ENCODE results near the gene PSMA1.
A peak's percentile ranks its signal among the peaks of the same experiment; 100 is the strongest.
"Not testable (repeated sequence)": the region's sequence is repeated elsewhere in the genome, so short reads cannot be mapped to it uniquely, and the experiment has no call there.

Gene PSMA1

DNA sequence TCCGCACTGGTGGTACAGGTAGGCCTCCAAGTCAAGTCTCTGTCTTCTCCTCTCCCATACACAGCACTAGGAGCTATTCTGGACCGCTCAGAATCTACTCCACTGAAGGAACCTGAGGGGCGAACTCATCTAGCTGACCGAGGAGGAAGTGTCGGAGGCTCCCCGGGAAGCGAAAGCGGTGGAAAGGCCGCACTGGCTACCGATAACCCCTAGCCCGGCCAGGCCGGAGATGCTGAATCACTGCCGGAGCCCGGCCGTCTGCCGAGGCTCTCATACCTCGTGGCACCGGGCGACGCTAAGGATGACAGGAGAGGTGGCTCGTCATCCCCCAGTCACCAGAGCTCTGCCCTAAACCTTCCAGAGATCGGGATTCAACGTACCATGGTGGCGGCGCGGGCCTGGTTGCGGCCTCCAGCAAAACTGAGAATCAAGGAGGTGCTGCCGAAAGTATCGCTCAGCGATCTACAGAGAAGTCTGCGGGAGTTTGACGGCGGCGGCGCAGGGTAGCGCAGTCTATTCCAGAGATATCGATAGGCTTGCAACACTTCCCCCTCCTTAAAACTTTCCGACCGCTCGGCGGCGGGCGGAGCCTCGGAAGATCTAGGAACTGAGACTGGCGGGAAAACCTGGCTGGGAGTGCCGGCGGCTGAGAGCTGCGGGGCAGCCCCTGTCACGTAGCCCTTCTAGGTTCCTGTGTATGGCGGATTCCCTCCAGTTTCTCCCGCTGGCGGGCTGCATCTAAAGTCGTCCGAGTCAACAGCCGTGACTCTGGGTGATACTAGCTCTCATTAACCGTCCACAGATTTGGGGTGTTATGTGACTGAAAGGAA is at the start of gene PSMA1:
PSMA1 (minus strand) TSS at position 470 of the 830 bp plus-strand sequence; CDS start at position 383, 87 bp downstream.
- peak; percentile 55 to 95 (median 86) for DNase-seq

DNA sequence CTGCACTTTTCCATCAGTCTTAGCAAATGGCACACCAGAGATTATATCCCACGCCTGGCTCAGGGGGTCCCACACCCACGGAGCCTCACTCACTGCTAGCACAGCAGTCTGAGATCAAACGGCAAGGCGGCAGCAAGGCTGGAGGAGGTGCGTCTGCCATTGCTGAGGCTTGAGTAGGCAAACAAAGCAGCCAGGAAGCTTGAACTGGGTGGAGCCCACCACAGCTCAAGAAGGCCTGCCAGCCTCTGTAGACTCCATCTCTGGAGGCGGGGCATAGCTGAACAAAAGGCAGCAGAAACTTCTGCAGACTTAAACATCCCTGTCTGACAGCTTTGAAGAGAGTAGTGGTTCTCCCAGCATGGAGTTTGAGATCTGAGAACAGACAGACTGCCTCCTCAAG is 49.3 kb upstream of the PSMA1 start:
- DNase-seq, result not testable (repeated sequence)

DNA sequence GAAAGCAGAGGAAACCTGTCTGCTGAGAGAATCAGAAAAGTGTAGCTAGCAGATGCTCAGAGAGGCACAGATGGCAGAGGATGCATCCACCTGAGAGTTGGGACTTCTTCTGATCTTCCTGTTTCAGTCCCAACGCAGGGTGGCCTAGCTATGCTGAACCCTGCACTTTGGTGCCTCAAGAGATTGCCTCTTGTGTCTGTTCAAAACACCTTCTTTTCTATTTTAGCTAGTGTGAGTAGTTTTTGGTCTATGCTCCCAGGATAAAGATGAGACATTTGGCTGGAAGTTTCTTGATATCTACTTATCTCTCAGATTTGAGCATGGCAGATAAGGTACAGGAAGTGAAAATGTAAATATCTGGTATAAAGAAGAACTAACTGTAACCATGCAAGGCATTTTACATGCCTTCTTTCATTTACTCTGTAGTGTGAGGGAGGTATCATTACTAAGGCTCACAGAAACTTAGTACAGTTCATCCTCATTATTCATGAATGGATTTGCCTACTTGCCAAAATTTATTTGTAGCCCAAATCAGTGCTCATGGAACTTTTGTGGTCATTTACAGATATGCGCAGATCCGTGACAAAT is 47.0 kb upstream of the PSMA1 start:
- no peak for DNase-seq

GRCh38 chr11:14566331-14567063 is 46.3 kb upstream of the PSMA1 start:
- no peak for DNase-seq

DNA sequence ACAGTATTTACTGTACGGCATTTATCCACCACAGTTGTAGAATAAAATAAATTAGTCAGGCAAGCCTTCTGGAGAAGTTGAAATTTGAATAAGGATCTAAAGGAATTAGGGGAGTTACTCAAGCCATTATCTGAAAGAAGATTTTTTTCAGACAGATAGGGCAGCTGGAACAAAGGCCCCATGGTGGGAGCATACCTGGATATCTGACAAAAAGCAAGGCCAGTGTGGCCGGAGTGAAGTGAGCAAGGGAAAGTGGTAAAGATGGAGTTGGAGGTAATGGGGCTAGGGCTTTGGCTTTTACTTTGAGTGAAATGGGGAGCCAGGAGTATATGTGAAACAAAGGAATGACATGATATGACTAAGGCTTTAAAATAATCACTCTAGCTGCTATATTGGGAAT is 45.7 kb upstream of the PSMA1 start:
- DNase-seq, result no peak

GRCh38 chr11:14555818-14556217 is 35.6 kb upstream of the PSMA1 start:
- no peak for DNase-seq

GRCh38 chr11:14554959-14555358 is 34.8 kb upstream of the PSMA1 start:
- DNase-seq, result peak in 6 of 56 donors; percentile 6 to 39 (median 18)

GRCh38 chr11:14552089-14552488 is 31.9 kb upstream of the PSMA1 start:
- DNase-seq, result no peak

DNA sequence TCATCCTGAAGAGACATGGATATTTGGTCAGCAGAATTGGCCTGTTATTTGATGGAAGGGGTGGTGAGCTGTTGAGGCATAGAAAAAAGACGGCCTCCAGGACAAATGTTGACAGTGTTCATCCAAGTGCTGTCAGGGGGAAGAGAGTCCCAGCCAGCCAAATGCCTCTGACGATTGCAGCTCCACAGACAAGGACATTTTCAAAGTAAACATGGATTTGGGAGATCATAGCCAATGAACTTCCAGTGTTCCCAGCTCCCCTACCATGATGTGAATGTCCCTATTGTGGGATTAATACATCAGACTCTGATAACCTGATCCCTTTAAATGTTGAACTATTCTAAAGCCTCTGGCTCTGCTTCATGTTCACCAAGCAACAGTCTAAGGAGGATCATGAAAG is 31.2 kb upstream of the PSMA1 start:
- no peak for DNase-seq

- no peak for DNase-seq
Observed at GRCh38 chr11:14549891-14550290, 29.7 kb upstream of the PSMA1 start.

- no peak for DNase-seq
Observed at GRCh38 chr11:14547440-14547839, 27.3 kb upstream of the PSMA1 start.

DNA sequence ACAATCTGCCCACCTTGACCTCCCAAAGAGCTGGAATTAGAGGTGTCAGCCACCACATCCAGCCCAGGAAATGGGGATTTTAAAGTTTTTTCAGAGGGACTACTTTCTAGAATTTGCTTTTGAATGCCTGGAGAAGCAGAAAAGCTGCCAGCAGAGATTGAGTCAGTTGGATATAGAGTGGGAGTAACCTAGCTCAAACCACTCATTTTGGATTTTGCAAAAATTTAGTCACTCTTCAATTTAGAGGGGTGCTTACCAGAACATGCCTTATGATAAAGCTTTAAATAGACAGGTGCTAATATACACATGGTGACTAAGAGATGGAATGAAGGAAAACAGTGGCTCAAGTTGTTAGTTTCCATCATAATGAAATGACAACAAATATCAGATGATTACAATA is 26.5 kb upstream of the PSMA1 start:
- DNase-seq, result no peak

DNA sequence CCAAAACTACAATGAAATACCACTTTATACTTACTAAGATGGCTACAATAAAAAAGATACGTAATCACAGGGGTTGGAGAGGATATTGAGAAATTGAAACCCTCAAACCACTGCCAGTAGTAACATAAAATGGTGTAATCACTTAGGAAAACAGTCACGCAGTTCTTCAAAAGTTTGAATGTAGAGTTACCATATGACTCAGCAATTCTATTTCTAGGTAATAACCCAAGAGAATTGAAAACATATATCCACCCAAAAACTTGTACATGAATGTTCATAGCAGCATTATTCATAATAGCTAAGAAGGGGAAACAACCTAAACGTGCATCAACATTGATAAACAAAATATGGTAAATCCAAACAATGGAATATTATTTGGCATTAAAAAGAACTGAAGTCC is 24.4 kb upstream of the PSMA1 start:
- DNase-seq, result no peak

DNA sequence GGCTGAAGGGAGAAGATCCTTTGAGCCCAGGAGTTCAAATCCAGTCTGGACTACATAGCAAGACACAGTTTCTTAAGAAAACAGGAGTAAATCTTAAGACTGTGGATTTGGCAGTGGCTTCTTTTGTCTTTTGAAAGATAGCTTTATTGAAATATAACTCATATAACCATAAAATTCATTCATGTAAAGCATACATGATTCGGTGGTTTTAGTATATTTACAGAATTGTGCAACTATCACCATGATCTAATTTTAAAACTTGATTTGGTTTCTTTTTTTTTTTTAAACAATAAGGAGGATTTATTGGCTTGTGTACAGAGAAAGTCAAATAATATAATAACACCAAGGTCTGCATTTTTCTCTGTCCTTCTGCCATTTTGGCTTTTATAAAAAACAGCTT is 23.1 kb upstream of the PSMA1 start:
- DNase-seq, result no peak

- no peak for DNase-seq
Observed at GRCh38 chr11:14542324-14542723, 22.1 kb upstream of the PSMA1 start.

DNA sequence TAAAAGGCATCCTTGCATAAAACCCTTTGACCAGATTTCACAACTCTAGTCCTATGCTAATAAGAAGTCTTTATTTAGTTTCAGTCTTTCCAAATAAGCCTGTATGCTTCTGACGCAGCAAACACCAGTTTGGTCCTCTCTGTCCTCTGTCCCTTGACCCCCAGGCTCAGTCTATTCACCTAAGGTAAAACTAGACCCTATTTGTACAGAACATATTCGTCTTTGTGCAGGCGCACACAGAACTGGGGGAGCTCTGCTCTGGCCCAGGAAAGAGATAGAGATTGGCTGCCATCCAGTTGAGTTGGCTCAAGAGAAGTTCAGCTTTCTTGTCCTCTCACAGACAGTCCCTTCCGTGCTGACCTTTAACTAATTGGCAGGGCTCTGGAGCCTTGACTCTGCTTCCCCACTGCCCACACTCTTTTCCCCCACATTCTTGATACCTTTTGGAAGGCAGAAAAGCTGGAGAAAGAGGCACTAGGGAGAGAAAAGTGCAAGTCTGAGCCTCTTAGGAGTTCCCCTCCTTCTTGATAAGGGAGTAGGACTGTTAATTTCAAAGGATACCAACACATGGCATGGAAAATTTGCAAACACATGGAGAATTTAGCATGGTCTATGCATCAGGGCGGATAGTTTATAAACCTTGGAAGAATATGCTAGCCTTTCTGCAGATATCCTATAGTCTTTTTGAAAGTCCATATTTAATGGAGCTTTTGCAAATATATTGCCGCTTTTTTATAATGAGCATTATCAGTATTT is 21.2 kb upstream of the PSMA1 start:
- peak in 11 of 56 donors; percentile 2 to 31 (median 11) for DNase-seq

GRCh38 chr11:14539982-14540421 is 19.8 kb upstream of the PSMA1 start:
- no peak for DNase-seq

- DNase-seq, result no peak
Observed at GRCh38 chr11:14538926-14539554, 18.9 kb upstream of the PSMA1 start.

GRCh38 chr11:14538271-14538925 is 18.2 kb upstream of the PSMA1 start:
- DNase-seq, result peak in 2 of 56 donors; percentile 5 to 25

DNA sequence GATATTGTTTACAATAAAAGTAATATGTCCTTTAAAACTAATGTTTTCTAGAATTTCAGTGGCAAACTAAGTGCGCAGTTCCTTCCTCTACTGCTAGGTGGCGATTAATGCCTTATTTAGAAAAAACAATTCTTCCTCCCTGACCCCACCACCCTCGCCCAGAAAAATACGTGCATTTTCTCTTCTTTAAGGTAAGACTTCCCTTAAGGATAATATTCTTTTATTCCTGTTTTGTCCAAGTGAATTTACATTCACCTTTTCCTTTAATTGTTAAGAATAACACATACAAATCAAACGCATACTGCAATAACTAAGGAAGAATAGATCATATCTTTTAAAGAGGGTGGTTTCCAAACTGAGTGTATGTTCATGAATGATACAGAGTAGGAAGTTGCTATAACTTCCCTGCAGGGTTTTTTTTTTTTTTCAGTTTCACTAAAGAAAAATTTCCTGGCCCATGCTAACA is 17.0 kb upstream of the PSMA1 start:
- peak in 1 of 56 donors; percentile 32 for DNase-seq
